Keratinocyte (primary cell): Measurements from ENCODE around the gene FAM177A1. TPM values are rescaled to one million over a fixed set of nuclear protein-coding genes. Genes with fewer than 3 reads are reported as not detected.
A peak's percentile ranks its signal among the peaks of the same experiment; 100 is the strongest.

ENCODE experiments used
- DNase-seq: peaks from one replicate; pipeline ENCODE4 v3.0.0-alpha.2; 2011; ENCODE audit warnings: low read depth, missing footprints, low spot score
- FAIRE-seq: peaks from 2 replicates; lab custom pipeline; 2011; peaks lifted over from hg19 to GRCh38; lab: Jason Lieb, UNC
- H2AFZ ChIP-seq: 2 replicates; pipeline ENCODE4 v1.6.0; 2012; ENCODE audit warnings: low read length, control low read depth, inconsistent platforms; ENCODE audit not compliant: control insufficient read depth
- H3K27ac ChIP-seq: 2 replicates; pipeline ENCODE4 v1.5.1; 2011; ENCODE audit warnings: low read length; ENCODE audit not compliant: control insufficient read depth, insufficient read depth
- H3K27me3 ChIP-seq: 3 replicates; pipeline ENCODE4 v1.6.0; 2011; ENCODE audit warnings: low read length; ENCODE audit not compliant: control insufficient read depth, insufficient read depth; ENCODE audit errors: extremely low read depth
- H3K36me3 ChIP-seq, 2 experiments: 2 replicates in 1 of 2; 3 replicates in 1 of 2; pipeline ENCODE4 v1.5.1; 2011; ENCODE audit warnings: low read length in 2 of 2, mild to moderate bottlenecking in 1 of 2; ENCODE audit not compliant: control insufficient read depth in 2 of 2, insufficient read depth in 2 of 2; ENCODE audit errors: extremely low read depth in 1 of 2
- H3K4me1 ChIP-seq: 3 replicates; pipeline ENCODE4 v1.5.1; 2011; ENCODE audit warnings: low read length; ENCODE audit not compliant: control insufficient read depth, insufficient read depth; ENCODE audit errors: extremely low read depth
- H3K4me2 ChIP-seq: 3 replicates; pipeline ENCODE4 v1.6.0; 2011; ENCODE audit warnings: low read depth, low read length; ENCODE audit not compliant: control insufficient read depth, insufficient read depth; ENCODE audit errors: extremely low read depth
- H3K4me3 ChIP-seq, 3 experiments: fragments of 200-600 bp in 1 of 3; sonication (generic) in 1 of 3; 2 replicates in 2 of 3; 3 replicates in 1 of 3; pipeline ENCODE4 v1.5.1; 2011 to 2016; ENCODE audit warnings: low read length in 3 of 3, mild to moderate bottlenecking in 3 of 3, control low read depth in 2 of 3, inconsistent platforms in 1 of 3, low read depth in 1 of 3, mixed read lengths in 1 of 3, mixed run types in 1 of 3, moderate library complexity in 1 of 3; ENCODE audit not compliant: control insufficient read depth in 2 of 3, insufficient read depth in 2 of 3; ENCODE audit errors: extremely low read depth in 1 of 3
- H3K79me2 ChIP-seq: 2 replicates; pipeline ENCODE4 v1.6.0; 2012; ENCODE audit warnings: low read length; ENCODE audit not compliant: control insufficient read depth, insufficient read depth
- H3K9ac ChIP-seq: 3 replicates; pipeline ENCODE4 v1.6.0; 2011; ENCODE audit warnings: low read length; ENCODE audit not compliant: control insufficient read depth, insufficient read depth; ENCODE audit errors: extremely low read depth
- H3K9me1 ChIP-seq: 3 replicates; pipeline ENCODE4 v1.6.0; 2011; ENCODE audit warnings: low read length; ENCODE audit not compliant: control insufficient read depth, insufficient read depth; ENCODE audit errors: extremely low read depth
- H3K9me3 ChIP-seq: 2 replicates; pipeline ENCODE4 v1.5.1; 2012; ENCODE audit warnings: low read depth, low read length; ENCODE audit not compliant: control insufficient read depth
- H4K20me1 ChIP-seq: 3 replicates; pipeline ENCODE4 v1.6.0; 2011; ENCODE audit warnings: low read length; ENCODE audit not compliant: control insufficient read depth, insufficient read depth; ENCODE audit errors: extremely low read depth
- CTCF ChIP-seq, 3 experiments: IDR thresholded peaks in 1 of 3; conservative IDR thresholded peaks in 1 of 3; optimal IDR thresholded peaks in 1 of 3; 2 replicates in 2 of 3; 3 replicates in 1 of 3; pipeline versions ENCODE3 to v1.5.1; 2011; ENCODE audit warnings: low read length in 3 of 3, mild to moderate bottlenecking in 3 of 3, moderate library complexity in 2 of 3, control low read depth in 1 of 3, inconsistent platforms in 1 of 3; ENCODE audit not compliant: insufficient read depth in 2 of 3; ENCODE audit errors: extremely low read depth in 1 of 3
- EZH2 ChIP-seq: IDR thresholded peaks from one replicate; pipeline ENCODE4 v1.6.1; 2012; ENCODE audit warnings: inconsistent platforms, mild to moderate bottlenecking, low read length, moderate library complexity
- dilution Hi-C: fragments of 300-500 bp; cut with MboI; formaldehyde crosslinking; loops from one replicate; pipeline ENCODE4 v1.7.0; 2020; ENCODE audit warnings: low sequenced_read_pairs; ENCODE audit not compliant: extremely low pct_ligation_motif_present
- polyA plus RNA-seq, 5 experiments: library from polyadenylated mRNA; depleted of rRNA in 3 of 5; stranded (reverse) in 3 of 5; stranded (forward) in 1 of 5; unstranded in 1 of 5; fragments of >200 nt; gene quantifications; 1 replicate in 1 of 5; 2 replicates in 3 of 5; 3 replicates in 1 of 5; pipeline versions ENCODE4 v1.2.1 to v1.2.3, GENCODE V29; 2011 to 2012; ENCODE audit warnings: missing spikeins in 2 of 5, low read depth in 1 of 5, low replicate concordance in 1 of 5

Gene FAM177A1
- polyA plus RNA-seq, 1 donor (not counting 4 experiments of a cell fraction or from before 2014, with no cell fraction given) = 53.1 TPM

DNA sequence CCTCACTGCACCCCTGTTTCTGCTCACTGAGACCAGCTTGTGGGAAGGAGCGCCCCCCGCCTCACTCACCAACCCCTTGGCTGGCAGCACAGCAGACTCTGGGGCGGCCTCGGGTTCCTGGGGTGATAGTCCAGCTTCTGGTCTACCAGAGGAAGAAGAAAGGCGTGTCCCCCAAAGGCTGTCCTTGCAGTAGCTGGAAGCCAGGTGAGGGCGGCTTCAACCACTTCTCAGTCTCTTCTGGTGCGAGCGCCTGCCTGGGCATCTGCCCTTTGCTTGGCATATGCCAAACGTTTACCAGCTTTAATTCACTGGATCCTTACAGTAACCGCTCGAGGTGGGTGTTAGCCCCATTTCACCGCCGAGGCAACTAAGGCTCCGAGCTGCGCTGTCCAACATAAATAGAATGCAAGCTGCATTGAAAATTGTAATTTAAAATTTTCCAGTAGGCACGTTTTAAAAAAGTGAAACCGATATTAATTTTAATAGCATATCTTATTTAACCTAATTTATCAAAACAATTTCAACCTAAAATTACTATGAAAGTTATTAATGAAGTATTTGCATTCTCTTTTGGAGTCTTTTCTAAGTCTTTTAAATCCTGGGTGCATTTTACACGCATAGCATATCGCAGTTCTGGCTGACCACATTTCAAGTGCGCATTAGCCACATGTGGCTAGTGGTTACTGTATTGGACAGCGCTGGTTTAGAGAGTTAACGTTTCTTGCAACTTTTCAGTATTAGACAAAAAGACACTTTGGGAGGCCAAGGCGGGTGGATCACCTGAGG is 872 bp downstream of the FAM177A1 start:
- Histone ChIP-seq H3K4me1 (peaks cover 13% of the 10 kb centered on the region), H3K9me3 (no peaks in the 10 kb centered on the region)

DNA sequence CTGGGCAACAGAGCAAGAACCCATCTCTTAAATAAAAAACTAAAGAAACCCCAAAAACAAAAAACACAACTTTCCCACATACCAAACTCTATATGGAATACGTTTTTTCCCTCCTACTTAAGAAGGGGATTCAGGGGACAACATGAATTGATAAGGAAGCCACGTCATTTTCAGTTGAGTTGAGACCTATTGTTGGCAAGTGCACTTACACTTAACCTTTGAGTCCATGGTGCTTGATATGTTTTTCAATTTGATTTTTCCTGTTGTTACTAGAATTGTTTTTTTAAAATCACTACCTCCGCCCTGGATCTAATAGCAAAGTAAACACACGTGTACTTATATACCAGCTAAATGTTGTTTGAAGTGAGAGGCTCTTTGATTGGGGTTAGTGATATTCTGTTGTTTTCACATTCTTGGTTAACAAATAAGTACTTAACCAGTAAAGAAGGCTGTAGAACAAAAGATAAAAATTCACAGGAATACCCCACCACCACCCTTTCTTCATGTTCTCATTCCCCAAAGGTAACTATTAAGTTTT is 2.0 kb downstream of the FAM177A1 start:
- Histone ChIP-seq H3K9me1 (no peaks in the 10 kb centered on the region), H3K79me2 (peaks cover 34% of the 10 kb centered on the region), H2AFZ (no peak overlapping the region), H4K20me1 (no peaks in the 10 kb centered on the region), H3K4me1 (peaks cover 13% of the 10 kb centered on the region), H3K4me2 (peak overlapping the region; percentile 73), H3K27ac (no peak overlapping the region), H3K36me3 (peaks cover 0 to 3% of the 10 kb centered on the region in 2 experiments), H3K27me3 (no peaks in the 10 kb centered on the region), H3K9me3 (no peaks in the 10 kb centered on the region), H3K4me3 (no peak overlapping the region), H3K9ac (no peak overlapping the region)
- no peak for TF ChIP-seq CTCF (optimal IDR thresholded peaks at IDR 0.05 in 1 of 3, IDR thresholded peaks at IDR 0.05 in 1 of 3, conservative IDR thresholded peaks at IDR 0.05 in 1 of 3; ENCODE audit: extremely low read depth in 1 of 3, insufficient read depth in 2 of 3, low read length in 3 of 3)
- TF ChIP-seq EZH2 = no peak
- dilution Hi-C loops = no loop called here
- DNase-seq (no peak), FAIRE-seq (no peak)

More for the DNA sequence above, 872 bp downstream of the FAM177A1 start:
- H3K79me2 ChIP-seq = peaks cover 34% of the 10 kb centered on the region
- H3K4me3 ChIP-seq = peak overlapping the region; percentile 74 to 95 (median 92)
- peak overlapping the region; percentile 92 for H3K27ac ChIP-seq
- peak overlapping the region; percentile 97 for H2AFZ ChIP-seq
- no peak for DNase-seq
- H4K20me1 ChIP-seq = no peaks in the 10 kb centered on the region
- no peaks in the 10 kb centered on the region for H3K27me3 ChIP-seq
- H3K9ac ChIP-seq = peak overlapping the region; percentile 95
- no peak for FAIRE-seq
- dilution Hi-C loops = no loop called here
- no peak for TF ChIP-seq EZH2
- no peak for TF ChIP-seq CTCF (optimal IDR thresholded peaks at IDR 0.05 in 1 of 3, IDR thresholded peaks at IDR 0.05 in 1 of 3, conservative IDR thresholded peaks at IDR 0.05 in 1 of 3; ENCODE audit: extremely low read depth in 1 of 3, insufficient read depth in 2 of 3, low read length in 3 of 3)
- peaks cover 0 to 3% of the 10 kb centered on the region in 2 experiments for H3K36me3 ChIP-seq
- peak overlapping the region; percentile 73 for H3K4me2 ChIP-seq
- H3K9me1 ChIP-seq = no peaks in the 10 kb centered on the region
